ENCODE data around the gene HNF4A. TPM values are rescaled to one million over a fixed set of nuclear protein-coding genes. Genes with fewer than 3 reads are reported as not detected.

HNF4A gene
- total RNA-seq, 4 donors from 2014 or later, result 173 to 471 (median 252) TPM

DNA sequence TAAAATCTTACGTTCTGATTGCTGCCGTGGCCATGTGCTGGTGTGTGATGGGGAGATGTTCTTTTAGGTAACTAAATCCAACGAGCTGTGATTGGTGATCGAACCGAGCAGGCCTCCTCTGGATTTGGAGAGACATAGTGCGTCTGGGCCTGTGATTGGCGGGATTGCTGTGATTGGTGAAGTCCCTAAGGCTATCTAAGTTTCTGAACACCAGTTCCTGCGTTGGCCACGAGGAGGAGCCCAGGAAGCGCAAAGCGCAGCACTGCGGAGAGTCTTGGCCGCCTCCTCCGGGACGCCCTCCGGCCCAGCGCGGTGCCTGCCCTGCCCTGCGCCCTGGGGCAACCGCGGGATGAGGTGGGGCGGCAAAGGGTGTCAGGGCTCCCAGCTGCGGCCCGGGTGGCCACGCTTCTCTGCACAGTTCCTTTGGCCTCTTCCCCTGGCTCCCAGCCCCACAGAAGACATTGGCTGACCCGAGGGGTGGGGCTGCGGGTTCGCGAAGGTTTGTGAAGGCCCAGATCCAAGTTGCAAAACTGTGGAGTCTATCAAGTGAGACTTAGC is 33.0 kb downstream of the HNF4A start:
- Histone ChIP-seq H3K27me3 (peaks cover 14% of the 10 kb centered on the region), H3K4me1 (peaks cover 0 to 43% (median 26%) of the 10 kb centered on the region in 4 donors), H3K27ac (peak overlapping the region; percentile 5 to 58 (median 48)), H3K9me3 (no peaks in the 10 kb centered on the region), H3K36me3 (no peaks in the 10 kb centered on the region), H3K4me3 (no peak overlapping the region)
- WGBS, 2 donors (ENCODE audit: low coverage in 1 of 2), result 10% methylated on average over 2 to 24 of the region's 29 CpGs
- no peak for TF ChIP-seq POLR2A (IDR thresholded peaks at IDR 0.05)
- TF ChIP-seq POLR2AphosphoS5 (IDR thresholded peaks at IDR 0.05), result peak in 1 of 3 donors; percentile 31
- TF ChIP-seq EP300 (IDR thresholded peaks at IDR 0.05; ENCODE audit: low read depth), result no peak
- TF ChIP-seq, protein P1, sequence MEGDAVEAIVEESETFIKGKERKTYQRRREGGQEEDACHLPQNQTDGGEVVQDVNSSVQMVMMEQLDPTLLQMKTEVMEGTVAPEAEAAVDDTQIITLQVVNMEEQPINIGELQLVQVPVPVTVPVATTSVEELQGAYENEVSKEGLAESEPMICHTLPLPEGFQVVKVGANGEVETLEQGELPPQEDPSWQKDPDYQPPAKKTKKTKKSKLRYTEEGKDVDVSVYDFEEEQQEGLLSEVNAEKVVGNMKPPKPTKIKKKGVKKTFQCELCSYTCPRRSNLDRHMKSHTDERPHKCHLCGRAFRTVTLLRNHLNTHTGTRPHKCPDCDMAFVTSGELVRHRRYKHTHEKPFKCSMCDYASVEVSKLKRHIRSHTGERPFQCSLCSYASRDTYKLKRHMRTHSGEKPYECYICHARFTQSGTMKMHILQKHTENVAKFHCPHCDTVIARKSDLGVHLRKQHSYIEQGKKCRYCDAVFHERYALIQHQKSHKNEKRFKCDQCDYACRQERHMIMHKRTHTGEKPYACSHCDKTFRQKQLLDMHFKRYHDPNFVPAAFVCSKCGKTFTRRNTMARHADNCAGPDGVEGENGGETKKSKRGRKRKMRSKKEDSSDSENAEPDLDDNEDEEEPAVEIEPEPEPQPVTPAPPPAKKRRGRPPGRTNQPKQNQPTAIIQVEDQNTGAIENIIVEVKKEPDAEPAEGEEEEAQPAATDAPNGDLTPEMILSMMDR (IDR thresholded peaks at IDR 0.05), result peak; percentile 67 to 90 (median 74)
- in situ Hi-C loops (cut with MboI; ENCODE audit: low pct_ligation_motif_present in 1 of 4, low pct_unique_long_range_greater_than_20kb in 1 of 4, low sequenced_read_pairs in 3 of 4) (loop anchor here (5.0 to 25.0 kb wide), 5 partner anchors 74 to 226 kb away; partner anchors contain the start of gene OSER1 (in 1 of the 4)), intact Hi-C loops (cut with DNase I; ENCODE audit: low total_unique reads) (loop anchor here (10.0 kb wide), 1 partner anchor 346 kb away; no protein-coding TSS in a partner anchor)
- DNase-seq, result peak; percentile 85

DNA sequence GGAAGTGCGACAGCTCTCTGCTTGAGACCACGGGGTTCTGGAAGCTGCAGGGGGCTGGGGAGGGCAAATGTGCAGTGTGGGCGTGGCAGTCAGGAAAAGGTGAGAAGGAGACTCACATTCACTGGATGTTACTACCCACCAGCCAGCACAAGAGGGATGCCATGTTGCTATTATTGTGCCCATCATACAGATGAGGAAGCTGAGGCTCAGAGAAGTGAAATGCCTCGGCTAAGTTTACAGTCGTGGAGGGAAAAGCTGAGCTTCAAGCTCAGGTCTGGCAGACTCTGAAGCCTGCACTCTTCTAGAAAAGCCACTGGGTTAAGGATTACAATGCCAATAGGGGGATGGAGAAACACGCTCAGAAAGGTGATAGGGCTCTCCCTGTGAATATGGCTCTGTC is 34.4 kb downstream of the HNF4A start:
- Histone ChIP-seq H3K27ac (no peak overlapping the region), H3K4me1 (peaks cover 0 to 49% (median 26%) of the 10 kb centered on the region in 4 donors), H3K9me3 (no peaks in the 10 kb centered on the region), H3K36me3 (no peaks in the 10 kb centered on the region), H3K27me3 (peaks cover 14% of the 10 kb centered on the region), H3K4me3 (no peak overlapping the region)
- in situ Hi-C loops (cut with MboI; ENCODE audit: low pct_ligation_motif_present in 1 of 4, low pct_unique_long_range_greater_than_20kb in 1 of 4, low sequenced_read_pairs in 3 of 4), result loop anchor here (5.0 to 25.0 kb wide), 5 partner anchors 72 to 225 kb away; partner anchors contain the start of gene OSER1 (in 1 of the 4)
- whole genome bisulfite sequencing, 2 donors (ENCODE audit: low coverage in 1 of 2), result 71 to 79% methylated on average over 3 to 6 of the region's 6 CpGs
- TF ChIP-seq, protein P1 (IDR thresholded peaks at IDR 0.05), result no peak
- TF ChIP-seq POLR2AphosphoS5 (IDR thresholded peaks at IDR 0.05), result no peak
- no peak for TF ChIP-seq POLR2A (IDR thresholded peaks at IDR 0.05)
- TF ChIP-seq EP300 (IDR thresholded peaks at IDR 0.05; ENCODE audit: low read depth), result no peak
- intact Hi-C loops (cut with DNase I; ENCODE audit: low total_unique reads), result loop anchor here (10.0 kb wide), 1 partner anchor 345 kb away; no protein-coding TSS in a partner anchor
- DNase-seq, result no peak

DNA sequence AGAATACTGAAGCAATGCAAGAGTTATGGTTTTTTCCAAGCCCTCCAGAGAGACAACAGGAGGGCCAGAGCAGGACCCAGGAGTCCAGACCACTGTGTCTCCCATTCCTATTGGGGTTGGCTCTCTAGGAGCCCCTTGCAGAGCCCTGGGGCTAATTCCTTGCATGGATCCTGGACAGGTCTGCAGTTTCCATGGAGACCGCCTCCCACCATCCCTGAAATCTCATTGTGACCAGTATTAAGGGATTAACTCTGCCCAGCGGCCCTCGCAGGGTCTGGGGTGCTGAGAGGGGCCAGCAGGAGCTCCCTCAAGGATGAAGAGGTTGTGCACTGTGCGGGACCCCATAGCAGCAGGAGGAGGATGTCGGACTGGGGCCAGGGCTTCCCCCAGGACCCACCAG is 34.8 kb downstream of the HNF4A start:
- in situ Hi-C loops (cut with MboI; ENCODE audit: low pct_ligation_motif_present in 1 of 4, low pct_unique_long_range_greater_than_20kb in 1 of 4, low sequenced_read_pairs in 3 of 4) (loop anchor here in 2 of 4 donors (25.0 kb wide), 1 partner anchor 222 kb away; no protein-coding TSS in a partner anchor), intact Hi-C loops (cut with DNase I; ENCODE audit: low total_unique reads) (no loop called here)
- 87% methylated on average over 5 of the region's 5 CpGs; no CpG with 5 or more reads in 1 of the 2 donors for WGBS, 2 donors (ENCODE audit: low coverage in 1 of 2)
- TF ChIP-seq POLR2AphosphoS5 (IDR thresholded peaks at IDR 0.05), result no peak
- TF ChIP-seq POLR2A (IDR thresholded peaks at IDR 0.05), result no peak
- no peak for DNase-seq
- Histone ChIP-seq H3K36me3 (no peaks in the 10 kb centered on the region), H3K4me3 (no peak overlapping the region), H3K27ac (no peak overlapping the region), H3K27me3 (peaks cover 14% of the 10 kb centered on the region), H3K4me1 (peaks cover 0 to 50% (median 27%) of the 10 kb centered on the region in 4 donors), H3K9me3 (no peaks in the 10 kb centered on the region)

DNA sequence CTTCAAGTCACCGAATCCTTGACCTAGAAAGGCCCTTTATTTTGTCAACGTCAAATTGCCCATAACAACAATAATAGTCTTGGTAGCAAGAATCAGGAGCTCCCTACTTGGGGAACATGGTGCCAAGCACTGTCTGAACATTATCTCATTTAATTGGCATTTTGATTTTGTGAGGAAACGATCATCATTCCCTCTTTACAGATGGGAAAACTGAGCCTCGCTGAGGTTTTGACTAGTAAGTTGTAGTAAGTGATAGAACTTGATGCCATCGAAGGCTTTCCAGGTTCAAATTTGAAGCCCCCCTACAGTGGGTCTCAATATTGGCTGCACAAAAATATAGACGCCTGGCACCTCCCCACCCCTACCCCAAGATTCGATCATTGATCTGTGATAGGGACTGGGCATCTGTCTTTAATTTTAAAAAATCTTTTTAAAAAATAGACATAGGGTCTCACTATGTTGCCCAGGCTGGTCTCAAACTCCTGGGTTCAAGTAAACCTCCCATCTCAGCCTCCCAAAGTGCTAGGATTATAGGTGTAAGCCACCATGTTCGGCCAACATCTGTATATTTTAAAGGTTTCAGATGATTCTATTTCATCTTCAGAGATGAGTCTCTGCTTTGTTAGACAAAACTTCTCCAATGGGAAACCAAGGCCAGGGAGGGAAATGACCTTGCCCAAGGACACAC is 36.7 kb downstream of the HNF4A start:
- H3K27me3 ChIP-seq, result no peaks in the 10 kb centered on the region
- in situ Hi-C loops (cut with MboI; ENCODE audit: low pct_ligation_motif_present in 1 of 4, low pct_unique_long_range_greater_than_20kb in 1 of 4, low sequenced_read_pairs in 3 of 4) (loop anchor here in 2 of 4 donors (25.0 kb wide), 1 partner anchor 220 kb away; no protein-coding TSS in a partner anchor), intact Hi-C loops (cut with DNase I; ENCODE audit: low total_unique reads) (no loop called here)
- TF ChIP-seq, protein P1 (IDR thresholded peaks at IDR 0.05), result no peak
- no peak for TF ChIP-seq EP300 (IDR thresholded peaks at IDR 0.05; ENCODE audit: low read depth)
- H3K4me3 ChIP-seq, result no peak overlapping the region
- H3K4me1 ChIP-seq, result peaks cover 0 to 47% (median 25%) of the 10 kb centered on the region in 4 donors
- 91 to 92% methylated on average over 6 to 8 of the region's 8 CpGs for WGBS, 2 donors (ENCODE audit: low coverage in 1 of 2)
- no peaks in the 10 kb centered on the region for H3K9me3 ChIP-seq
- no peak for DNase-seq
- peak overlapping the region; percentile 73 to 82 (median 79) for H3K27ac ChIP-seq
- no peaks in the 10 kb centered on the region for H3K36me3 ChIP-seq
